HepG2 (cell line): Measurements from ENCODE around the gene ARHGEF12. TPM values are rescaled to one million over a fixed set of nuclear protein-coding genes. Genes with fewer than 3 reads are reported as not detected.
A peak's percentile ranks its signal among the peaks of the same experiment; 100 is the strongest.

Experiments used
- FOXP1 ChIP-seq, 2 experiments: fragments of 450-650 bp in 1 of 2; IDR thresholded peaks; 2 replicates each; pipeline ENCODE4 v1.6.1; 2017 to 2018; ENCODE audit warnings: antibody characterized with exemption in 1 of 2
- HOXD1 ChIP-seq: sonication (generic); formaldehyde crosslinking; IDR thresholded peaks from 2 replicates; pipeline ENCODE4 v1.5.0; 2020; ENCODE audit warnings: missing genetic modification reagents
- KDM1A ChIP-seq: IDR thresholded peaks from 2 replicates; pipeline ENCODE4 v1.6.1; 2016; ENCODE audit warnings: missing compliant biosample characterization
- MAF1 ChIP-seq: sonication (generic); formaldehyde crosslinking; IDR thresholded peaks from 2 replicates; pipeline ENCODE4 v1.5.0; 2020; ENCODE audit warnings: missing genetic modification reagents, borderline replicate concordance
- PCBP2 ChIP-seq: fragments of 200-400 bp; formaldehyde crosslinking; optimal IDR thresholded peaks from 2 replicates; pipeline ENCODE3; 2018; ENCODE audit warnings: low read length, low read depth; ENCODE audit not compliant: poor library complexity, severe bottlenecking
- RERE ChIP-seq: IDR thresholded peaks from 2 replicates; pipeline ENCODE4 v1.6.1; 2016; ENCODE audit warnings: low read depth, missing genetic modification reagents, missing compliant biosample characterization
- SALL2 ChIP-seq: sonication (generic); formaldehyde crosslinking; IDR thresholded peaks from 2 replicates; pipeline ENCODE4 v1.8.1; 2023; ENCODE audit warnings: mild to moderate bottlenecking, missing genetic modification reagents, inconsistent platforms
- SPEN ChIP-seq: sonication (generic); formaldehyde crosslinking; IDR thresholded peaks from 2 replicates; pipeline ENCODE4 v1.5.1; 2020; ENCODE audit warnings: low read depth, mild to moderate bottlenecking, missing genetic modification reagents
- SRF ChIP-seq: IDR thresholded peaks from 2 replicates; pipeline ENCODE4 v1.6.1; 2011; ENCODE audit warnings: mild to moderate bottlenecking, low read depth, low read length, moderate library complexity
- YEATS4 ChIP-seq: sonication (generic); formaldehyde crosslinking; IDR thresholded peaks from 2 replicates; pipeline ENCODE4 v1.4.0; 2020; ENCODE audit warnings: missing genetic modification reagents, borderline replicate concordance
- ZBTB14 ChIP-seq: sonication (generic); formaldehyde crosslinking; IDR thresholded peaks from 2 replicates; pipeline ENCODE4 v1.4.0; 2020; ENCODE audit warnings: missing genetic modification reagents
- ZHX1 ChIP-seq: sonication (generic); formaldehyde crosslinking; IDR thresholded peaks from 2 replicates; pipeline ENCODE4 v1.8.1; 2022; ENCODE audit warnings: low read depth, mild to moderate bottlenecking, missing genetic modification reagents
- ZNF17 ChIP-seq: sonication (generic); formaldehyde crosslinking; IDR thresholded peaks from 2 replicates; pipeline ENCODE4 v1.5.0; 2020; ENCODE audit warnings: mild to moderate bottlenecking, missing genetic modification reagents
- ZNF335 ChIP-seq: sonication (generic); formaldehyde crosslinking; IDR thresholded peaks from 2 replicates; pipeline ENCODE4 v1.4.0; 2020; ENCODE audit warnings: missing genetic modification reagents
- ZNF510 ChIP-seq: sonication (generic); formaldehyde crosslinking; IDR thresholded peaks from 2 replicates; pipeline ENCODE4 v1.4.0; 2020; ENCODE audit warnings: low read depth, mild to moderate bottlenecking, missing genetic modification reagents
- ZNF710 ChIP-seq: sonication (generic); formaldehyde crosslinking; IDR thresholded peaks from 2 replicates; pipeline ENCODE4 v1.5.0; 2020; ENCODE audit warnings: mild to moderate bottlenecking, missing genetic modification reagents, borderline replicate concordance
- ZNF720 ChIP-seq: sonication (generic); formaldehyde crosslinking; IDR thresholded peaks from 2 replicates; pipeline ENCODE4 v1.4.0; 2020; ENCODE audit warnings: missing genetic modification reagents
- ZNF816 ChIP-seq: sonication (generic); formaldehyde crosslinking; IDR thresholded peaks from 2 replicates; pipeline ENCODE4 v1.8.0; 2022; ENCODE audit warnings: missing genetic modification reagents, mild to moderate bottlenecking, borderline replicate concordance
- polyA plus RNA-seq, 8 experiments: library from polyadenylated mRNA; depleted of rRNA in 3 of 8; stranded (reverse) in 7 of 8; unstranded in 1 of 8; fragments of >200 nt; fragmentation: Illumina TruSeq in 4 of 8; extraction: Trizol in 4 of 8; gene quantifications; 2 replicates each; pipeline versions ENCODE4 v1.2.1 to v1.2.3, GENCODE V29; 2011 to 2016; ENCODE audit warnings: low read depth in 4 of 8, missing spikeins in 1 of 8, mixed read lengths in 1 of 8; ENCODE audit not compliant: insufficient read depth in 1 of 8
- total RNA-seq, 5 experiments: library from RNA; depleted of rRNA; stranded (reverse); fragments of >200 nt; fragmentation: Illumina TruSeq; extraction: Trizol; gene quantifications; 2 replicates each; pipeline ENCODE4 v1.2.3, GENCODE V29; 2016; ENCODE audit warnings: low read depth in 1 of 5

ARHGEF12 gene
- total and polyA plus RNA-seq, 2 of the 13 experiments (the other 11 are each of a cell fraction or from before 2014, with no cell fraction given), result 17.9 to 54.4 TPM

- no peak for TF ChIP-seq RERE (CRISPR knock-in tag)
- TF ChIP-seq PCBP2, result no peak
- TF ChIP-seq SPEN (CRISPR knock-in tag), result no peak
- no peak for TF ChIP-seq MAF1
- no peak for TF ChIP-seq SRF
- TF ChIP-seq ZNF710 (CRISPR knock-in tag), result 0 out of 2 replicates have a peak, but pooled peaks have one; percentile 28
- TF ChIP-seq FOXP1 (IDR thresholded peaks at IDR 0.05), result peak; percentile 52; the same call in 1 of the 2 replicates
- TF ChIP-seq FOXP1 (CRISPR knock-in tag; IDR thresholded peaks at IDR 0.05), result peak; percentile 63
- no peak for TF ChIP-seq ZNF720 (CRISPR knock-in tag)
- TF ChIP-seq ZNF510, result no peak
- TF ChIP-seq KDM1A (CRISPR knock-in tag), result peak; percentile 65; the same call in 1 of the 2 replicates
- TF ChIP-seq SALL2 (CRISPR knock-in tag), result no peak
- no peak for TF ChIP-seq HOXD1 (CRISPR knock-in tag)
- no peak for TF ChIP-seq ZHX1 (CRISPR knock-in tag)
- no peak for TF ChIP-seq ZBTB14 (CRISPR knock-in tag)
- no peak for TF ChIP-seq ZNF816 (CRISPR knock-in tag)
- no peak for TF ChIP-seq YEATS4
- TF ChIP-seq ZNF335 (CRISPR knock-in tag), result no peak
- no peak for TF ChIP-seq ZNF17 (CRISPR knock-in tag)
Observed at GRCh38 chr11:120532832-120533196, 196.6 kb downstream of the ARHGEF12 start (continued).
